ENCODE data around the gene CROCC2.

- TF ChIP-seq NFRKB (IDR thresholded peaks at IDR 0.05) (no peak), ELF4 (IDR thresholded peaks at IDR 0.05) (no peak), SUZ12 (IDR thresholded peaks at IDR 0.05) (no peak), FOXK2 (IDR thresholded peaks at IDR 0.05) (no peak), FOXM1 (IDR thresholded peaks at IDR 0.05; ENCODE audit: borderline replicate concordance) (no peak), FOXA1 (IDR thresholded peaks at IDR 0.05) (no peak), BHLHE40 (IDR thresholded peaks at IDR 0.05; ENCODE audit: borderline replicate concordance) (no peak), CTBP1 (IDR thresholded peaks at IDR 0.05; ENCODE audit: borderline replicate concordance) (no peak), ARNT (IDR thresholded peaks at IDR 0.05) (no peak), TARDBP (IDR thresholded peaks at IDR 0.05) (no peak)
Observed at GRCh38 chr2:240896871-240897692, 9.1 kb upstream of the CROCC2 start.
